ENCODE data around the gene TMEM163. TPM values are rescaled to one million over a fixed set of nuclear protein-coding genes. Genes with fewer than 3 reads are reported as not detected.

The TMEM163 gene
- total and polyA plus RNA-seq, 3 experiments from 2014 or later, result 0.45 TPM; not detected in 2

GRCh38 chr2:134564549-134564948 is 154.3 kb downstream of the TMEM163 start:
- H3K4me1 Mint-ChIP-seq, result peaks cover 0 to 9% (median 8%) of the 10 kb centered on the region in 3 donors
- no peak for DNase-seq
- H3K27me3 Mint-ChIP-seq, result peaks cover 5 to 26% of the 10 kb centered on the region in 2 donors
- Histone ChIP-seq H3K4me3 (ENCODE audit: low read length) (no peak overlapping the region), H3K27ac (ENCODE audit: low read depth, low read length) (no peak overlapping the region), H3K27me3 (ENCODE audit: insufficient read depth, low read length, poor library complexity, severe bottlenecking) (no peaks in the 10 kb centered on the region), H3K4me1 (ENCODE audit: insufficient read depth, low read length) (no peaks in the 10 kb centered on the region), H3K36me3 (ENCODE audit: insufficient read depth, low read length) (no peaks in the 10 kb centered on the region), H3K9me3 (ENCODE audit: low read length) (no peaks in the 10 kb centered on the region)
- H3K27ac Mint-ChIP-seq, result no peak overlapping the region
- no peak overlapping the region for H3K4me3 Mint-ChIP-seq
- ChIA-PET POLR2A (no interaction called here), CTCF (no interaction called here)
- H3K9me3 Mint-ChIP-seq, result no peaks in the 10 kb centered on the region
- H3K36me3 Mint-ChIP-seq, result peaks cover 0 to 3% (median 0%) of the 10 kb centered on the region in 3 donors

- Mint-ChIP-seq H3K4me3 (no peak overlapping the region), H3K36me3 (peaks cover 0 to 3% (median 0%) of the 10 kb centered on the region in 3 donors), H3K27me3 (peaks cover 8 to 15% of the 10 kb centered on the region in 2 donors), H3K9me3 (no peaks in the 10 kb centered on the region), H3K27ac (peak overlapping the region in 1 of 8 donors; percentile 7), H3K4me1 (no peaks in the 10 kb centered on the region)
- Histone ChIP-seq H3K4me1 (ENCODE audit: insufficient read depth, low read length) (no peaks in the 10 kb centered on the region), H3K36me3 (ENCODE audit: insufficient read depth, low read length) (no peaks in the 10 kb centered on the region), H3K4me3 (ENCODE audit: low read length) (no peak overlapping the region), H3K27ac (ENCODE audit: low read depth, low read length) (no peak overlapping the region), H3K27me3 (ENCODE audit: insufficient read depth, low read length, poor library complexity, severe bottlenecking) (no peaks in the 10 kb centered on the region), H3K9me3 (ENCODE audit: low read length) (no peaks in the 10 kb centered on the region)
- ChIA-PET POLR2A (no interaction called here), CTCF (no interaction called here)
- DNase-seq, result no peak
Measured at GRCh38 chr2:134558208-134558830, 160.5 kb downstream of the TMEM163 start.

- Mint-ChIP-seq H3K27ac (peak overlapping the region in 1 of 8 donors; percentile 2), H3K4me3 (no peak overlapping the region), H3K27me3 (peaks cover 7 to 9% of the 10 kb centered on the region in 2 donors), H3K4me1 (no peaks in the 10 kb centered on the region), H3K36me3 (no peaks in the 10 kb centered on the region), H3K9me3 (no peaks in the 10 kb centered on the region)
- DNase-seq, result no peak
- Histone ChIP-seq H3K4me1 (ENCODE audit: insufficient read depth, low read length) (no peaks in the 10 kb centered on the region), H3K27me3 (ENCODE audit: insufficient read depth, low read length, poor library complexity, severe bottlenecking) (no peaks in the 10 kb centered on the region), H3K4me3 (ENCODE audit: low read length) (no peak overlapping the region), H3K9me3 (ENCODE audit: low read length) (no peaks in the 10 kb centered on the region), H3K36me3 (ENCODE audit: insufficient read depth, low read length) (no peaks in the 10 kb centered on the region), H3K27ac (ENCODE audit: low read depth, low read length) (no peak overlapping the region)
- ChIA-PET POLR2A (no interaction called here), CTCF (no interaction called here)
Measured at GRCh38 chr2:134555411-134555810, 163.4 kb downstream of the TMEM163 start.

GRCh38 chr2:134553657-134554056 is 165.1 kb downstream of the TMEM163 start:
- H3K36me3 ChIP-seq (ENCODE audit: insufficient read depth, low read length), result no peaks in the 10 kb centered on the region
- DNase-seq, result no peak
- H3K27ac Mint-ChIP-seq, result no peak overlapping the region
- POLR2A ChIA-PET, result no interaction called here
- H3K9me3 ChIP-seq (ENCODE audit: low read length), result no peaks in the 10 kb centered on the region
- H3K4me3 ChIP-seq (ENCODE audit: low read length), result no peak overlapping the region
- H3K36me3 Mint-ChIP-seq, result no peaks in the 10 kb centered on the region
- H3K9me3 Mint-ChIP-seq, result no peaks in the 10 kb centered on the region
- H3K4me1 Mint-ChIP-seq, result no peaks in the 10 kb centered on the region
- CTCF ChIA-PET, result no interaction called here
- no peaks in the 10 kb centered on the region for H3K4me1 ChIP-seq (ENCODE audit: insufficient read depth, low read length)
- no peak overlapping the region for H3K27ac ChIP-seq (ENCODE audit: low read depth, low read length)
- H3K4me3 Mint-ChIP-seq, result no peak overlapping the region
- H3K27me3 Mint-ChIP-seq, result peaks cover 10 to 14% of the 10 kb centered on the region in 2 donors
- no peaks in the 10 kb centered on the region for H3K27me3 ChIP-seq (ENCODE audit: insufficient read depth, low read length, poor library complexity, severe bottlenecking)

DNA sequence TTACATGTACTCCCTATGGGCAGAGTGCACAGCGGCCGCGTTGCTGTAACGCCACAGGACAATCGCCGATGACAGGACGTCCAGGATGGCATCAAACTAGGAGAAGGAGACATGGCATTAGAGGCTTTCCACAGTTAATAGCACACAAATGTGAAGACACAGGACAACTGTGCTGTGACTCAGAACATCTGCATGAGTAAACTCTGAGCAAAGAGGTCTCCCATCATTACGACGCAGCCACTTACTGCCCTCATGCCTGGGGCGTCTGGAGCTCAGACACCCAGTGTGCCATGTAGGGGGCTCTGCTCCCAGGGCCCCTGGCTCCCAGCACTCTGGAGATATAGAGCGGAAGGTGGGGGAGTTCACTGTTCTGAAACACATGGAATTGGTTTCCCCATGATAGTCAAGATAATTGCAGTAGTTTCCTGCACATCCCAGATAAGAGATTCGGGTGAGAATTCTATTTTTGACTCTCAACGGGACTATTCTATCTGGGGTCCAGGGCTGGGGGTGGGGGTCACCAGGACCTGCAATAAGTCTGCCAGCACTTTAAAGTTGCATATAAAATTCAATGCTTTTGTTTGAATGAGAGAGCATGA is 168.1 kb downstream of the TMEM163 start:
- H3K4me1 ChIP-seq (ENCODE audit: insufficient read depth, low read length), result no peaks in the 10 kb centered on the region
- Mint-ChIP-seq H3K4me3 (no peak overlapping the region), H3K27me3 (peaks cover 14 to 17% of the 10 kb centered on the region in 2 donors), H3K27ac (no peak overlapping the region), H3K9me3 (no peaks in the 10 kb centered on the region), H3K4me1 (no peaks in the 10 kb centered on the region), H3K36me3 (peaks cover 0 to 3% (median 0%) of the 10 kb centered on the region in 3 donors)
- no peak for DNase-seq
- H3K9me3 ChIP-seq (ENCODE audit: low read length), result no peaks in the 10 kb centered on the region
- CTCF ChIA-PET, result no interaction called here
- no peak overlapping the region for H3K27ac ChIP-seq (ENCODE audit: low read depth, low read length)
- H3K27me3 ChIP-seq (ENCODE audit: insufficient read depth, low read length, poor library complexity, severe bottlenecking), result no peaks in the 10 kb centered on the region
- no peak overlapping the region for H3K4me3 ChIP-seq (ENCODE audit: low read length)
- POLR2A ChIA-PET, result no interaction called here
- no peaks in the 10 kb centered on the region for H3K36me3 ChIP-seq (ENCODE audit: insufficient read depth, low read length)

DNA sequence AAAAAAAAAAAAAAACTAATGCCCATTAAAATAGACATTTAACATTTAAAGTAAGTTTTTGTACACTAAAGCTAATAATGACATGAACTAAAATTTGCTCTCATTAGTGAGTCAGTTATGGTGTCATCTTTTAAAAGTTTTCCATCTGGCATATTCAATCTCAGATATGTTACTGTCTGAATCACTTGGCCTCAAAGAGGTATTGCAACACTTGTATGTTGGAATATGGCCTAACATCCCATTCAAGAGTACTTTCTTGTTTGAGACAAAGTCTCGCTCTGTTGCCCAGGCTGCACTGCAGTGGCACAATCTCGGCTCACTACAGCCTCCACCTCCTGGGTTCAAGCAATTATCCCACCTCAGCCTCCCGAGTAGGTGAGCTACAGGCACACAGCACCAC is 169.7 kb downstream of the TMEM163 start:
- Mint-ChIP-seq H3K9me3 (no peaks in the 10 kb centered on the region), H3K36me3 (peaks cover 0 to 5% (median 3%) of the 10 kb centered on the region in 3 donors), H3K27ac (no peak overlapping the region), H3K4me1 (no peaks in the 10 kb centered on the region), H3K4me3 (no peak overlapping the region), H3K27me3 (peaks cover 15 to 23% of the 10 kb centered on the region in 2 donors)
- Histone ChIP-seq H3K27me3 (ENCODE audit: insufficient read depth, low read length, poor library complexity, severe bottlenecking) (no peaks in the 10 kb centered on the region), H3K9me3 (ENCODE audit: low read length) (no peaks in the 10 kb centered on the region), H3K27ac (ENCODE audit: low read depth, low read length) (no peak overlapping the region), H3K36me3 (ENCODE audit: insufficient read depth, low read length) (no peaks in the 10 kb centered on the region), H3K4me1 (ENCODE audit: insufficient read depth, low read length) (no peaks in the 10 kb centered on the region), H3K4me3 (ENCODE audit: low read length) (no peak overlapping the region)
- POLR2A ChIA-PET, result no interaction called here
- no peak for DNase-seq
- CTCF ChIA-PET, result no interaction called here

DNA sequence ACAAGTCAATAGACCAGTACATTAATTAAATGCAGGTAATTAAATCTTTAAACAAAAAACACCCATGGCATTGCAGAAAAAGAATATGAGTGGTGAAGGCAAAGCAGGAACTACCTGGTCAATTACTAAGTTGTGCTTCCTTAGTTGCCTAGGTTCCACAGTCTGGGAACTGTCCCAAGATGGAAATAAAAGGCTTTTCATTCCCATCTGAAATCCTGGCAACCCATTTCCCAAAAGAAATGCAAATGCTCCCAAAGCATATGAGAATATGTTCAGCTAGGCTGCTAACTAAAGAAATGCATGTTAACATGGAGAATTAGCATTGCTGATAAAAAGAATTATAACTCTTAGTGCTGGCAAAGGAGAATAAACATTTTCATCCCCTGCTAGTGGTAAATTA is 177.8 kb downstream of the TMEM163 start:
- Mint-ChIP-seq H3K36me3 (peaks cover 0 to 5% (median 4%) of the 10 kb centered on the region in 3 donors), H3K27ac (no peak overlapping the region), H3K4me1 (no peaks in the 10 kb centered on the region), H3K27me3 (peaks cover 7 to 13% of the 10 kb centered on the region in 2 donors), H3K9me3 (no peaks in the 10 kb centered on the region), H3K4me3 (no peak overlapping the region)
- Histone ChIP-seq H3K27ac (ENCODE audit: low read depth, low read length) (no peak overlapping the region), H3K4me1 (ENCODE audit: insufficient read depth, low read length) (no peaks in the 10 kb centered on the region), H3K27me3 (ENCODE audit: insufficient read depth, low read length, poor library complexity, severe bottlenecking) (no peaks in the 10 kb centered on the region), H3K4me3 (ENCODE audit: low read length) (no peak overlapping the region), H3K9me3 (ENCODE audit: low read length) (no peaks in the 10 kb centered on the region), H3K36me3 (ENCODE audit: insufficient read depth, low read length) (no peaks in the 10 kb centered on the region)
- CTCF ChIA-PET, result no interaction called here
- DNase-seq, result no peak
- POLR2A ChIA-PET, result no interaction called here

GRCh38 chr2:134539981-134540380 is 178.8 kb downstream of the TMEM163 start:
- Mint-ChIP-seq H3K27ac (peak overlapping the region in 1 of 8 donors; percentile 15), H3K27me3 (peaks cover 3 to 5% of the 10 kb centered on the region in 2 donors), H3K4me3 (no peak overlapping the region), H3K36me3 (peaks cover 0 to 3% (median 0%) of the 10 kb centered on the region in 3 donors), H3K4me1 (no peaks in the 10 kb centered on the region), H3K9me3 (no peaks in the 10 kb centered on the region)
- H3K4me1 ChIP-seq (ENCODE audit: insufficient read depth, low read length), result no peaks in the 10 kb centered on the region
- no peak overlapping the region for H3K27ac ChIP-seq (ENCODE audit: low read depth, low read length)
- CTCF ChIA-PET, result no interaction called here
- DNase-seq, result no peak
- POLR2A ChIA-PET, result no interaction called here
- H3K27me3 ChIP-seq (ENCODE audit: insufficient read depth, low read length, poor library complexity, severe bottlenecking), result no peaks in the 10 kb centered on the region
- no peak overlapping the region for H3K4me3 ChIP-seq (ENCODE audit: low read length)
- H3K9me3 ChIP-seq (ENCODE audit: low read length), result no peaks in the 10 kb centered on the region
- no peaks in the 10 kb centered on the region for H3K36me3 ChIP-seq (ENCODE audit: insufficient read depth, low read length)
